ENCODE data around the gene FOXD1.
"Not testable (repeated sequence)": the region's sequence is repeated elsewhere in the genome, so short reads cannot be mapped to it uniquely, and the experiment has no call there.

FOXD1 gene

GRCh38 chr5:73448463-73449136 lies at the start of gene FOXD1:
Gene FOXD1, minus strand, starts transcription at chr5:73448777. Its CDS starts 415 bp downstream, at chr5:73448362.
- DNase-seq (ENCODE audit: low spot score) = no peak

- peak; percentile 5 for DNase-seq (ENCODE audit: low spot score)
Observed at GRCh38 chr5:73497497-73498056, 49.0 kb upstream of the FOXD1 start.

GRCh38 chr5:73496984-73497457 lies 48.4 kb upstream of the FOXD1 start:
- DNase-seq (ENCODE audit: low spot score) = peak; percentile 5

- no peak for DNase-seq (ENCODE audit: low spot score)
Observed at GRCh38 chr5:73495772-73496335, 47.3 kb upstream of the FOXD1 start.

- no peak for DNase-seq (ENCODE audit: low spot score)
Observed at GRCh38 chr5:73494721-73495120, 46.1 kb upstream of the FOXD1 start.

GRCh38 chr5:73493421-73493820 lies 44.8 kb upstream of the FOXD1 start:
- DNase-seq (ENCODE audit: low spot score) = no peak

GRCh38 chr5:73491155-73491554 lies 42.6 kb upstream of the FOXD1 start:
- no peak for DNase-seq (ENCODE audit: low spot score)

- DNase-seq (ENCODE audit: low spot score) = no peak
Observed at GRCh38 chr5:73490088-73490487, 41.5 kb upstream of the FOXD1 start.

- DNase-seq (ENCODE audit: low spot score) = no peak
Observed at GRCh38 chr5:73488806-73489205, 40.2 kb upstream of the FOXD1 start.

GRCh38 chr5:73487815-73488214 lies 39.2 kb upstream of the FOXD1 start:
- no peak for DNase-seq (ENCODE audit: low spot score)

- not testable (repeated sequence) for DNase-seq (ENCODE audit: low spot score)
Observed at GRCh38 chr5:73487257-73487656, 38.7 kb upstream of the FOXD1 start.

- no peak for DNase-seq (ENCODE audit: low spot score)
Observed at GRCh38 chr5:73486119-73486899, 37.7 kb upstream of the FOXD1 start.

- DNase-seq (ENCODE audit: low spot score) = no peak
Observed at GRCh38 chr5:73485715-73486114, 37.1 kb upstream of the FOXD1 start.

- DNase-seq (ENCODE audit: low spot score) = no peak
Observed at GRCh38 chr5:73484511-73484910, 35.9 kb upstream of the FOXD1 start.

- no peak for DNase-seq (ENCODE audit: low spot score)
Observed at GRCh38 chr5:73483676-73484075, 35.1 kb upstream of the FOXD1 start.

GRCh38 chr5:73482383-73483136 lies 34.0 kb upstream of the FOXD1 start:
- no peak for DNase-seq (ENCODE audit: low spot score)

- no peak for DNase-seq (ENCODE audit: low spot score)
Observed at GRCh38 chr5:73480500-73480899, 31.9 kb upstream of the FOXD1 start.

GRCh38 chr5:73472116-73472515 lies 23.5 kb upstream of the FOXD1 start:
- DNase-seq (ENCODE audit: low spot score) = no peak

GRCh38 chr5:73471654-73472053 lies 23.1 kb upstream of the FOXD1 start:
- DNase-seq (ENCODE audit: low spot score) = no peak

- DNase-seq (ENCODE audit: low spot score) = no peak
Observed at GRCh38 chr5:73469878-73470277, 21.3 kb upstream of the FOXD1 start.

- DNase-seq (ENCODE audit: low spot score) = not testable (repeated sequence)
Observed at GRCh38 chr5:73468638-73469037, 20.1 kb upstream of the FOXD1 start.
